Measurements from ENCODE around the gene INSYN2B. TPM values are rescaled to one million over a fixed set of nuclear protein-coding genes. Genes with fewer than 3 reads are reported as not detected.

Gene INSYN2B
- total RNA-seq, 1 experiment from 2014 or later: 0.19 TPM

DNA sequence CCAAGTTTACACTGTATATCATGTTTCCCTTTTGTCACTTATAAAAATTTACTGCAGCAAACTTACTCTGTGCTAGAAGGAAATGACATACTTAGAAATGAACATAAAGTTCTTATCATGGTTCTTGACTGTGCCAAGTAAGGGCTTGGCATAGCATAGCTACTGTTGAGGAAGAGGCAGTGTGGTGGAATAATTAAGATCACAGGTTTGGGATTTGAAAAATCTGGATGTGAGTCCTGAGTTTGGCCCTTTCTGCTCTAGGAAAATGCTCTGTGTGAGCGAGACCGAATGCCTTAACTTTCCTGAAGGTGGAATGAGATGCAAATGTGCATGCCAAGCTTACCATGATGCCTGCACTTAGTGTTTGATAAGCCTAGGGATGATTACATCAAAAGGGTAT is 99.5 kb downstream of the INSYN2B start:
- intact Hi-C loops (cut with micrococcal nuclease): no loop called here
- Mint-ChIP-seq H3K27me3 (ENCODE audit: insufficient read depth, unreplicated experiment) (no peaks in the 10 kb centered on the region), H3K9me3 (ENCODE audit: unreplicated experiment) (no peaks in the 10 kb centered on the region), H3K36me3 (ENCODE audit: insufficient read depth, unreplicated experiment) (no peaks in the 10 kb centered on the region), H3K4me1 (ENCODE audit: insufficient read depth, unreplicated experiment) (no peaks in the 10 kb centered on the region), H3K27ac (ENCODE audit: low read depth, unreplicated experiment) (no peak overlapping the region), H3K4me3 (ENCODE audit: unreplicated experiment) (no peak overlapping the region)
- DNase-seq (ENCODE audit: unreplicated experiment): no peak
- ChIA-PET CTCF (interaction anchor here (0.9 kb wide), 1 partner anchor 175 kb away, joined by 3 read pairs; no protein-coding TSS in a partner anchor), POLR2A (no interaction called here)
- BruUV-seq (replicated peaks): no TSS peak
- TF ChIP-seq CTCF (IDR thresholded peaks at IDR 0.05; ENCODE audit: unreplicated experiment): no peak

GRCh38 chr5:169880012-169880663 is 100.2 kb downstream of the INSYN2B start:
- H3K27me3 Mint-ChIP-seq (ENCODE audit: insufficient read depth, unreplicated experiment): no peaks in the 10 kb centered on the region
- no peak for TF ChIP-seq CTCF (IDR thresholded peaks at IDR 0.05; ENCODE audit: unreplicated experiment)
- no peaks in the 10 kb centered on the region for H3K36me3 Mint-ChIP-seq (ENCODE audit: insufficient read depth, unreplicated experiment)
- no peak overlapping the region for H3K4me3 Mint-ChIP-seq (ENCODE audit: unreplicated experiment)
- ChIA-PET POLR2A (no interaction called here), CTCF (no interaction called here)
- H3K27ac Mint-ChIP-seq (ENCODE audit: low read depth, unreplicated experiment): no peak overlapping the region
- no peaks in the 10 kb centered on the region for H3K4me1 Mint-ChIP-seq (ENCODE audit: insufficient read depth, unreplicated experiment)
- no peaks in the 10 kb centered on the region for H3K9me3 Mint-ChIP-seq (ENCODE audit: unreplicated experiment)
- intact Hi-C loops (cut with micrococcal nuclease): no loop called here
- DNase-seq (ENCODE audit: unreplicated experiment): no peak
- BruUV-seq (replicated peaks): no TSS peak

GRCh38 chr5:169876386-169876785 is 103.9 kb downstream of the INSYN2B start:
- POLR2A ChIA-PET: no interaction called here
- CTCF ChIA-PET: no interaction called here
- Mint-ChIP-seq H3K27ac (ENCODE audit: low read depth, unreplicated experiment) (no peak overlapping the region), H3K27me3 (ENCODE audit: insufficient read depth, unreplicated experiment) (no peaks in the 10 kb centered on the region), H3K4me3 (ENCODE audit: unreplicated experiment) (no peak overlapping the region), H3K9me3 (ENCODE audit: unreplicated experiment) (no peaks in the 10 kb centered on the region), H3K4me1 (ENCODE audit: insufficient read depth, unreplicated experiment) (no peaks in the 10 kb centered on the region), H3K36me3 (ENCODE audit: insufficient read depth, unreplicated experiment) (no peaks in the 10 kb centered on the region)
- intact Hi-C loops (cut with micrococcal nuclease): no loop called here
- no peak for TF ChIP-seq CTCF (IDR thresholded peaks at IDR 0.05; ENCODE audit: unreplicated experiment)
- BruUV-seq (replicated peaks): no TSS peak
- DNase-seq (ENCODE audit: unreplicated experiment): peak; percentile 35

GRCh38 chr5:169875731-169876130 is 104.6 kb downstream of the INSYN2B start:
- Mint-ChIP-seq H3K4me1 (ENCODE audit: insufficient read depth, unreplicated experiment) (no peaks in the 10 kb centered on the region), H3K4me3 (ENCODE audit: unreplicated experiment) (no peak overlapping the region), H3K27me3 (ENCODE audit: insufficient read depth, unreplicated experiment) (no peaks in the 10 kb centered on the region), H3K9me3 (ENCODE audit: unreplicated experiment) (no peaks in the 10 kb centered on the region), H3K36me3 (ENCODE audit: insufficient read depth, unreplicated experiment) (no peaks in the 10 kb centered on the region), H3K27ac (ENCODE audit: low read depth, unreplicated experiment) (no peak overlapping the region)
- BruUV-seq (replicated peaks): no TSS peak
- POLR2A ChIA-PET: no interaction called here
- no peak for DNase-seq (ENCODE audit: unreplicated experiment)
- intact Hi-C loops (cut with micrococcal nuclease): no loop called here
- CTCF ChIA-PET: interaction anchor here (0.6 kb wide), 1 partner anchor 652 kb away, joined by 3 read pairs; no protein-coding TSS in a partner anchor
- no peak for TF ChIP-seq CTCF (IDR thresholded peaks at IDR 0.05; ENCODE audit: unreplicated experiment)

All from MCF 10A (cell line).